Measurements from ENCODE around the gene ARHGAP42. TPM values are rescaled to one million over a fixed set of nuclear protein-coding genes. Genes with fewer than 3 reads are reported as not detected.
A peak's percentile ranks its signal among the peaks of the same experiment; 100 is the strongest.

The ARHGAP42 gene
- total and polyA plus RNA-seq, 2 experiments from 2014 or later = 64.8 to 135 TPM

DNA sequence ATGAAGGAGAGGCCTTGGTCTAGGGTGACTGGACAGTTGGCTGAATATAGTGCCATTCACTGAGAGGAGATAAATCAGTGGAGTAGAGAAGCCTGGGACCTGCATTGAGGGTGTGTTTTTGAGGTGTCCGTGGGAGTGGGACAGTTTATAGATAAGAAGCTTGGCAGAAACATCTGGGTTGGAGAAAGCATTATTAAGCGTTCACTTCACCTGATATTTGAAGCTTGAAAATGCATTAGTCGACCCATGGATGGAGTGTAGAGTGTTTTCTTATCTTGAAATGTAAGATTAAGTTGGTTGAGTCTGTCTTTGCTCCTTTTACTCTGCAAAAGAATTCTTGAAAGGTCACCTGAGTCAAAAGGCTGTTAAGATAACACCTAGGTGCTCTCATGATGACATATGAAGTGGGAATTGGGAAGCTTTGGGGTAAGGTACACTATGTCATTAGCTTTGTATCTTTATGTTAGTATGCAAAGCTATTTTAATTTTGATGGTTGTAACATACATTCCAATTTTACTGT is 160.7 kb downstream of the ARHGAP42 start:
- TF ChIP-seq, protein P1, sequence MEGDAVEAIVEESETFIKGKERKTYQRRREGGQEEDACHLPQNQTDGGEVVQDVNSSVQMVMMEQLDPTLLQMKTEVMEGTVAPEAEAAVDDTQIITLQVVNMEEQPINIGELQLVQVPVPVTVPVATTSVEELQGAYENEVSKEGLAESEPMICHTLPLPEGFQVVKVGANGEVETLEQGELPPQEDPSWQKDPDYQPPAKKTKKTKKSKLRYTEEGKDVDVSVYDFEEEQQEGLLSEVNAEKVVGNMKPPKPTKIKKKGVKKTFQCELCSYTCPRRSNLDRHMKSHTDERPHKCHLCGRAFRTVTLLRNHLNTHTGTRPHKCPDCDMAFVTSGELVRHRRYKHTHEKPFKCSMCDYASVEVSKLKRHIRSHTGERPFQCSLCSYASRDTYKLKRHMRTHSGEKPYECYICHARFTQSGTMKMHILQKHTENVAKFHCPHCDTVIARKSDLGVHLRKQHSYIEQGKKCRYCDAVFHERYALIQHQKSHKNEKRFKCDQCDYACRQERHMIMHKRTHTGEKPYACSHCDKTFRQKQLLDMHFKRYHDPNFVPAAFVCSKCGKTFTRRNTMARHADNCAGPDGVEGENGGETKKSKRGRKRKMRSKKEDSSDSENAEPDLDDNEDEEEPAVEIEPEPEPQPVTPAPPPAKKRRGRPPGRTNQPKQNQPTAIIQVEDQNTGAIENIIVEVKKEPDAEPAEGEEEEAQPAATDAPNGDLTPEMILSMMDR (IDR thresholded peaks at IDR 0.05; ENCODE audit: low read depth, low read length) = no peak
- H3K36me3 ChIP-seq = no peaks in the 10 kb centered on the region
- H3K4me3 ChIP-seq = no peak overlapping the region
- H3K27ac ChIP-seq = peak overlapping the region; percentile 89
- H3K4me1 ChIP-seq (ENCODE audit: low read depth) = peaks cover 52% of the 10 kb centered on the region
- H3K27me3 ChIP-seq = no peaks in the 10 kb centered on the region
- H3K9me3 ChIP-seq (ENCODE audit: low read depth) = no peaks in the 10 kb centered on the region
- peak in 1 of 2 donors; percentile 62 for DNase-seq (ENCODE audit: low read depth in 1 of 2, low spot score in 1 of 2)

DNA sequence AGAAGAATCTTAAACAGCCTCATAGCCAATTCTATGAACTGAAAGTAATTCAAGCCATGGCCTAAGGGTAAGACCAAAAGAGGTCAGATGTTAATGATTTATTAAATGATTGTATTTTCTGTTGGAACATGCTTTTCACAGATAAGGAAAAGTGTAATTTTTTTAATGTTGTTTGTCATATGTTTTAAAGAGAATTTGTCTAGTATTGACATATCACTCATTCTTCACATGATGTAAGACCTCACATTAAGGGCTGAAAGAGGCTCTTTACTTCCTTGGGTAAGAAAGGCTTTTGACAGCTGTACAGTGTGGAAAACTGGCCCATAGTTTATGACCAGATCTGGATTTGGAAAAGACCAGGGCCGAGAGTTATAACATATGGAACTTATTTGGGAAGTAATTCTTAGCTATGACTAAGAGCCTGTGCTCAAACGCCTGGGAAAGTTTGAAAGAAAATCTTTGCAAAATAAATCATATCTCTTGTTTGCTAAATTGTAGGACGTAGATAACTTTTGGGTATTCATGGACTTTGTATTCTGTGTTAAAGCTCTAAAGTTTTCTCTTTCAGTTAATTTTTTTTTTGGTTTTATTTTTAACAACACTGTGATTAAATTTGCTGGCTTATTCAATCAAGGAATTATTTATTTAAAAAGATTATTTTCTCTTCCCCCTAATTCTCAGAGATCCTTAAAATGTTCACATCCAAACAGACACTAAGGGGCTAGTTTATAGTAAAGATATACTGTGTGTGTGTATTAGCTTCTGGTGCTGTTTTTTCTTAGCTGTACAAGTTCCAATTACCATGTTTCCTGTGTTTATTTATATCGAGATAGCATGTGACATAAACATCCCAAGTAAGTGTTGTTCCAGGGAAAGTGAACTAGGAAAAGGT is 162.2 kb downstream of the ARHGAP42 start:
- no peaks in the 10 kb centered on the region for H3K36me3 ChIP-seq
- H3K9me3 ChIP-seq (ENCODE audit: low read depth) = no peaks in the 10 kb centered on the region
- H3K27me3 ChIP-seq = no peaks in the 10 kb centered on the region
- peak overlapping the region; percentile 89 for H3K27ac ChIP-seq
- H3K4me3 ChIP-seq = no peak overlapping the region
- H3K4me1 ChIP-seq (ENCODE audit: low read depth) = peaks cover 64% of the 10 kb centered on the region
- TF ChIP-seq, protein P1 (IDR thresholded peaks at IDR 0.05; ENCODE audit: low read depth, low read length) = no peak
- peak in 1 of 2 donors; percentile 81 for DNase-seq (ENCODE audit: low read depth in 1 of 2, low spot score in 1 of 2)

DNA sequence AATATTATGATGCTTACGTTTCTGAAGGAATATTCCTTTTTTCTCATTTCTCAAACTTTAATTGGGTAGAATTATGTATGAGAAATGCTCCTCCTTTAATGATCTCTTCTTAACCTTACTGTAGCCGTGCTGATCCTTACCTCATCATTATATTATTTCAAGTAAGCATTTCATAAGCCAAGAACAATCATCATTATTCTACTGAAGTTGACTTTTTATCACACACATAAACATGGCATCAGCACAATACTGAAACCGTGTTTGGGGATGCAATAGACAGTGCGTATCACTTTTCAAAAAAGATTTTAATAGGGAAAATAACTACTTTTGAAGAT is 162.8 kb downstream of the ARHGAP42 start:
- no peaks in the 10 kb centered on the region for H3K36me3 ChIP-seq
- peak overlapping the region; percentile 89 for H3K27ac ChIP-seq
- H3K27me3 ChIP-seq = no peaks in the 10 kb centered on the region
- TF ChIP-seq, protein P1 (IDR thresholded peaks at IDR 0.05; ENCODE audit: low read depth, low read length) = no peak
- H3K4me3 ChIP-seq = no peak overlapping the region
- peak in 1 of 2 donors; percentile 9 for DNase-seq (ENCODE audit: low read depth in 1 of 2, low spot score in 1 of 2)
- H3K4me1 ChIP-seq (ENCODE audit: low read depth) = peaks cover 69% of the 10 kb centered on the region
- no peaks in the 10 kb centered on the region for H3K9me3 ChIP-seq (ENCODE audit: low read depth)

DNA sequence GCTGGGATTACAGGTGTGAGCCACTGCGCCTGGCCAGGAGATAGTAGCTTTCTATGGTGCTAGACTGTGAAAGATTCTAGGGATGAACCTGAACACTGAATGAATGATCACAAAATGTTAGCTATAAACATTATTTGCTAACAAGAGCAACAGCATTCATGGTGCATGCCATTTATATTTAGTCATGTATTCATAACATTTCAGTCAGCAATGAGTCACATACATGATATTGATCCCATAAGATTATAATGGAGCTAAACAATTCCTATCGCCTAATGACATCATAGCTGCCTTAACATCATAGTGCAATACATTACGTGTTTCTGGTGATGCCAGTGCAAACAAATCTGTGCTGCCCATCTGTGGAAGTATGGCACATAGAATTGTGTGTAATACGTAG is 164.1 kb downstream of the ARHGAP42 start:
- Histone ChIP-seq H3K27ac (peak overlapping the region; percentile 59), H3K27me3 (no peaks in the 10 kb centered on the region), H3K4me3 (no peak overlapping the region), H3K4me1 (ENCODE audit: low read depth) (peaks cover 71% of the 10 kb centered on the region), H3K36me3 (no peaks in the 10 kb centered on the region), H3K9me3 (ENCODE audit: low read depth) (no peaks in the 10 kb centered on the region)
- peak in 1 of 2 donors; percentile 15 for DNase-seq (ENCODE audit: low read depth in 1 of 2, low spot score in 1 of 2)
- TF ChIP-seq, protein P1 (IDR thresholded peaks at IDR 0.05; ENCODE audit: low read depth, low read length) = no peak

DNA sequence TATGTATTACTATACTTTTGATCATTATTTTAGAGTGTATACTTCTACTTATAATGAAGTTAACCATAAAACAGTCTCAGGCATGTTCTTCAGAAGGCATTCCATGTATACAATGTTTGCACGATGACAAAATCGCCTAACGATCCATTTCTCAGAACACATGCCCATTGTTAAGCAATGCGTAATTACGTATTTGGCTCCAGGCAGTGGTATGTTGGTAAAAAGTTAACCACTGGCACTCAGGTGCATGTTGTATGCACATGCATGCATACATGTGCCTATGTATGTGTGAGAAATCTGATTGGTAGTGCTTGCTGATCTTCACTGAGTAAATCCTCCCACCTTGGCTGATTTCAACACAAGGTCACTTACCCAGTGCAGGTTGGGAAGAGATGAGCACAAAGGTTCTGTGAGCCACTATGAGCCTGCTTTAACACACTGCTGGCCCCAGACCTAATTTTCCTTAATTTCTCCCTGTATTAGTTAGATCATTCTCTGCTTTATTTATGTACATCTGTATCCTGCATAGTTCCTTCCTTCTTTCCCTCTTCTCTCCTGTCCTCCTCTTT is 164.6 kb downstream of the ARHGAP42 start:
- Histone ChIP-seq H3K4me1 (ENCODE audit: low read depth) (peaks cover 75% of the 10 kb centered on the region), H3K9me3 (ENCODE audit: low read depth) (no peaks in the 10 kb centered on the region), H3K27me3 (no peaks in the 10 kb centered on the region), H3K36me3 (no peaks in the 10 kb centered on the region), H3K4me3 (no peak overlapping the region), H3K27ac (no peak overlapping the region)
- TF ChIP-seq, protein P1 (IDR thresholded peaks at IDR 0.05; ENCODE audit: low read depth, low read length) = no peak
- no peak for DNase-seq (ENCODE audit: low read depth in 1 of 2, low spot score in 1 of 2)
